Activated CD8-positive, alpha-beta memory T cell treated with anti-CD3 and anti-CD28 coated beads, Interleukin-2, amount 10 ng/mL, durations not matched to agents 7 days and 5 days (primary cell): ENCODE data around the gene TMEM252. TPM values are rescaled to one million over a fixed set of nuclear protein-coding genes. Genes with fewer than 3 reads are reported as not detected.

Experiments
- total RNA-seq, 2 experiments: library from RNA; stranded (reverse); gene quantifications; one replicate each; pipeline ENCODE4 v1.2.3, GENCODE V29; 2021

Gene TMEM252
- total RNA-seq, 2 experiments from 2014 or later, result not detected

Other genes starting within 250 kb of the TMEM252 start
- gene FOXD4L3, start 238.0 kb downstream of the TMEM252 start, total RNA-seq, result under 1 TPM in 1 of 2 experiments, not detected in 1; 0.21 TPM
- gene PGM5, start 184.3 kb downstream of the TMEM252 start, total RNA-seq, result not detected
- gene PIP5K1B, start 164.4 kb upstream of the TMEM252 start, total RNA-seq, result 10 to 100 TPM in 1 of 2 experiments, under 1 TPM in 1; 0.85 to 23.2 TPM